Karpas-422 (cell line): ENCODE measurements around the gene ADCY7. TPM values are rescaled to one million over a fixed set of nuclear protein-coding genes. Genes with fewer than 3 reads are reported as not detected.

Experiments used
- DNase-seq: peaks from one replicate; pipeline ENCODE4 v3.0.0-alpha.2; 2015
- H2AFZ ChIP-seq: fragments of 200-600 bp; sonication (generic); 2 replicates; pipeline ENCODE4 v1.6.1; 2014; ENCODE audit warnings: antibody characterized with exemption, low read length, mixed read lengths
- H3K27ac ChIP-seq: fragments of 200-600 bp; sonication (generic); 2 replicates; pipeline ENCODE4 v1.5.1; 2014; ENCODE audit warnings: mild to moderate bottlenecking, low read length, moderate library complexity
- H3K27me3 ChIP-seq: fragments of 200-600 bp; sonication (generic); 2 replicates; pipeline ENCODE4 v1.6.1; 2014; ENCODE audit warnings: low read length, mixed read lengths
- H3K36me3 ChIP-seq: fragments of 200-600 bp; sonication (generic); 2 replicates; pipeline ENCODE4 v1.6.1; 2014; ENCODE audit warnings: low read length, mixed read lengths; ENCODE audit not compliant: insufficient read depth
- H3K4me1 ChIP-seq: fragments of 200-600 bp; sonication (generic); 2 replicates; pipeline ENCODE4 v1.6.1; 2014; ENCODE audit warnings: mild to moderate bottlenecking, low read length, mixed read lengths
- H3K4me2 ChIP-seq: fragments of 200-600 bp; sonication (generic); 2 replicates; pipeline ENCODE4 v1.6.1; 2014; ENCODE audit warnings: low read length, low read depth, mild to moderate bottlenecking; ENCODE audit not compliant: poor library complexity, severe bottlenecking
- H3K4me3 ChIP-seq: fragments of 200-600 bp; sonication (generic); 2 replicates; pipeline ENCODE4 v1.5.1; 2014; ENCODE audit warnings: mild to moderate bottlenecking, antibody characterized with exemption, low read length, mixed read lengths
- H3K79me2 ChIP-seq: fragments of 200-600 bp; sonication (generic); 2 replicates; pipeline ENCODE4 v1.6.1; 2014; ENCODE audit warnings: mild to moderate bottlenecking, low read length, mixed read lengths
- H3K9ac ChIP-seq: fragments of 200-600 bp; sonication (generic); 2 replicates; pipeline ENCODE4 v1.6.0; 2014; ENCODE audit warnings: low read length
- H3K9me2 ChIP-seq: fragments of 200-600 bp; sonication (generic), shearing (Covaris generic); replicated peaks from 2 replicates; pipeline ENCODE4 v1.6.0; 2014; ENCODE audit warnings: mild to moderate bottlenecking, low read length, moderate library complexity; ENCODE audit not compliant: insufficient read depth
- H3K9me3 ChIP-seq: fragments of 300-700, 200-600 bp; sonication (generic); 2 replicates; pipeline ENCODE4 v1.6.1; 2014; ENCODE audit warnings: low read length, mixed read lengths
- H4K20me1 ChIP-seq: fragments of 200-600 bp; sonication (generic); 2 replicates; pipeline ENCODE4 v1.6.1; 2014; ENCODE audit warnings: mild to moderate bottlenecking, antibody characterized with exemption, low read length, low read depth; ENCODE audit not compliant: insufficient read depth
- total RNA-seq: library from RNA; depleted of rRNA; stranded (reverse); fragments of >200 nt; shearing (Covaris generic); gene quantifications from 2 replicates; pipeline ENCODE4 v1.2.3, GENCODE V29; 2014; ENCODE audit warnings: low replicate concordance

Gene ADCY7
- total RNA-seq, 1 experiment from 2014 or later: 27.5 TPM

DNA sequence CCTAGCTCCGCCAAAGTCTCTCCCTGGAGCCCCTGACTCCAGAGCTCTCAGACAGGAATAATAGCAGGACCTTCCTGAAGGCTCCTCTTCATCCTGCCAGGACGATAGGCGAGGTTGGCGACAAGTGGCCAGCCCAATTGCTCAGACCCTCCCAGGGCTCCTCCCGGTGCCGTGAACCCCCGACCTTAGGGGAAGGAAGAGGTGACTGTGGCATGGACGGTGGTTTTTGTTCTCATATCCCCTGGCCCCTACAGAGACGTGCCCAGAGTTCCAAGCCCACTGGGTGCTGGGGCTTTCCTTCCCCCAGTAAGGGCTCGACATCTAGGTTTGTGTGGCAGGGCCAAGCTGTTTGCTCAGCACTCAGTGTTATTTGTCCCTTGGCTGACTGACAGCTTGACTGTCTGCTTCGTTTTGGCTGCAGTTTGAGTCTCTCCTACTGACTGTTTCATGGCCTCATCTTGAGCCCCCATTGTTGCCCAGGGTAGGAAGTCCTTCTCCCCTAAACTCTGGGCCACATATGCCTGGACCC lies 4.6 kb upstream of the ADCY7 start:
- H3K27me3 ChIP-seq: no peaks in the 10 kb centered on the region
- no peak overlapping the region for H2AFZ ChIP-seq
- no peaks in the 10 kb centered on the region for H3K9me3 ChIP-seq
- H3K4me2 ChIP-seq: no peak overlapping the region
- H3K27ac ChIP-seq: no peak overlapping the region
- no peaks in the 10 kb centered on the region for H3K79me2 ChIP-seq
- peaks cover 22% of the 10 kb centered on the region for H3K4me1 ChIP-seq
- H4K20me1 ChIP-seq: no peaks in the 10 kb centered on the region
- no peak for DNase-seq
- no peak overlapping the region for H3K9ac ChIP-seq
- no peak overlapping the region for H3K4me3 ChIP-seq
- no peaks in the 10 kb centered on the region for H3K36me3 ChIP-seq
- no peaks in the 10 kb centered on the region for H3K9me2 ChIP-seq

DNA sequence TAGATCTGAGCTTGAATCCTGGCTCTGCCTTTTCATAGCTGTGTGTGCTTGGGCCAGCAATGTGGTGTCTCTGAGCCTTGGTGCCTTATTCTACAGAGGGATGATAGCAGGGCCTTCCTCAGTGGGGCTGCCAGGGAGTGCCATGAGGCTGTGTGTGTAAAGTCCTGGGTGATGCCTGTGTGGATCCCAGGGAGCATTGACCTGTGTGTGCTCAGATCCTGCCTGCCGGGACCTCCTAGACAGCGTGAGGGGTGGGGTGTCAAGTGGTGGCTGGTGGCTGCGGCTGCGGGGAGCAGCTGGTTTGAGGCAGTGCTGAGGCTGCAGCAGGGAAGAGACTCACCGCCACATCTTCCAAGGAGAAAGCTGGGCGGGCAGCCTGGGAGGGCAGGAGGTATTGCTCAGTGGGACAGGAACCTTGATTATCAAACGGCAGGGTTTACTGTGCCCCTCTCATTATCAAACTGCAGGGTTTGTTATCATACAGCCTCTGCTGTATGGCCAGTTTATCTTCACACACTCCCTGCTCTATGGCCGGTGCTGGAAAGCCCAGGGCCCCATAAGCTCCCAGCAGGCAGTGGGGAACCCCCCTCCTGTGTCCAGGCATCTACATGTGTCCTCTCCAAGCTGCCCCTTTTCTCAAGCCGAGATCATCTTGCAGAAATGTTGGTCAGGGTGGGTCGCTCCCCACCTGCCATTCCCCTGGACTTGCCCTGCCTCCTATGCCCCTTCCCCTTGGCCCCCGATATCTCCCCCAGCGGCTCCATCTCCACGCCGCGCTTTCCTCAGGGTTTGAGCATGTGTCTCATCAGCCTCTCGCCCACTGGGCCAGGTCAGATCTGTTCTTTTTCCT lies 3.1 kb upstream of the ADCY7 start:
- H3K4me3 ChIP-seq: no peak overlapping the region
- H3K4me1 ChIP-seq: peaks cover 33% of the 10 kb centered on the region
- H2AFZ ChIP-seq: no peak overlapping the region
- no peaks in the 10 kb centered on the region for H3K9me2 ChIP-seq
- no peak overlapping the region for H3K4me2 ChIP-seq
- no peak for DNase-seq
- H3K36me3 ChIP-seq: no peaks in the 10 kb centered on the region
- H3K9me3 ChIP-seq: no peaks in the 10 kb centered on the region
- no peaks in the 10 kb centered on the region for H4K20me1 ChIP-seq
- H3K27me3 ChIP-seq: no peaks in the 10 kb centered on the region
- no peaks in the 10 kb centered on the region for H3K79me2 ChIP-seq
- H3K9ac ChIP-seq: no peak overlapping the region
- H3K27ac ChIP-seq: no peak overlapping the region

DNA sequence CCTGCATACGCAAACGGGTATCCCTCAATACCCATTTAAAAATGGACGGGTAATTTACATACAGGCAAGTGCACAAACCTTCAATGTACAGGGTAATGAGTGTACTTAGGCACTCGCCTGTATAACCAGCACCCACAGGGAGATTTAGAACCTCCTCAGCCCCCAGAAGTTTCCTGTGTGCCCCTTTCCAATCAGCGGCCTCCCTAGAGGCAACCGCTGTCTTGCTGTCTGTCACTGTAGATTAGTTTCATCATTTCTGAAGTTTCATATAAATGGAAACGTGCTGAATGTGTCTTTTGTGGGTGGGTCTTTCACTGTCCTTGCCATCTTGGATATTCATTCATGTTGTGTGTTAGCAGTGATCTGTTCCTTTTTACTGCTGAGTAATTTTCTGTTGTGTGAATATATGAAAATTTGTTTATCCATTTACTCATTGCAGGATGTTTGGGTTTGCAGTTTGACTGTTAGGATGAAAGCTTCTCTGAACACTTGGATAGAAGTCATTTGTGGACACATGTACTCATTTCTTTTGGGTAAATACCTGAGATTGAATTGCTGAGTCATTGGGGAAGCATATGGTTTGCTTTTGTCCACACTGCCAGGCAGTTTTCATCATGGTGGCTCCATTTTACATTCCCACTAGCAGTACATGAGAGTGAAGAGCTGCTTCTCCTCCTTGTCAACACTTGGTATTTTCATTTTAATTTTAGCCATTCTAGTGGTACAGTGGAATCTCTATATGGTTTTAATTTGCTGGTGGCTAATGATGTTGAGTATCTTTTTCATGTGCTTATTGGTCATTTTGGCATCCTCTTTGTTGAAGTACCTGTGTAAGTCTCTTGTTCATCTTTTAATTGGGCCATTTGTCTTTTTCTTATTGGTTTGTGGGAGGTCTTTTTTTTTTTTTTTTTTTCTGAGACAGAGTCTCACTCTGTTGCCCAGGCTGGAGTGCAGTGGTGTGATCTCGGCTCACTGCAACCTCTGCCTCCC lies 2.1 kb upstream of the ADCY7 start:
- no peak for DNase-seq
- no peak overlapping the region for H3K9ac ChIP-seq
- no peaks in the 10 kb centered on the region for H3K36me3 ChIP-seq
- H3K4me3 ChIP-seq: no peak overlapping the region
- no peaks in the 10 kb centered on the region for H3K79me2 ChIP-seq
- H4K20me1 ChIP-seq: no peaks in the 10 kb centered on the region
- H2AFZ ChIP-seq: 0 out of 2 replicates have a peak overlapping the region, but pooled peaks have one; percentile 10
- H3K9me2 ChIP-seq: no peaks in the 10 kb centered on the region
- no peaks in the 10 kb centered on the region for H3K9me3 ChIP-seq
- no peaks in the 10 kb centered on the region for H3K27me3 ChIP-seq
- H3K4me1 ChIP-seq: peaks cover 33% of the 10 kb centered on the region
- no peak overlapping the region for H3K27ac ChIP-seq
- H3K4me2 ChIP-seq: peak overlapping the region; percentile 5

DNA sequence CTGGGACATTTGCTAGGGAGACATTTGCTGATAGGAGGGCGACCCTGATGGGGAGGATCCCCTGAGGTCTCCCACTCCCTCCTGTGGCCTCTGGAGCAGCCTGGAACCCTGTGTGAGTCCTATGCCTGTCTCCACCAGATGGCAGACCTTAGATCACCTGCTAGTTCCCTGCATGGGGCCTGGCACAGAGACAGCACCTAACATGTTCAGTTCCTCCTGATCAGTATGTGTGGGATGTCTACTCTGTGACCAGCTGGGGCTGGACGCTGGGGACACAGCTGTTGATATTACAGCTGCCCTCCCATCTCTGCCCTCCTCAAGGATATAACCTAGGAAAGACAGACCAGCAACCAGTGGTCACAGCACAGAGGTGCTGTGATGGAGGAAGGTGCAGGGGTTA lies 1.1 kb upstream of the ADCY7 start:
- H3K9ac ChIP-seq: peak overlapping the region; percentile 78; the same call in 1 of the 2 replicates
- DNase-seq: peak; percentile 62
- no peaks in the 10 kb centered on the region for H3K79me2 ChIP-seq
- H2AFZ ChIP-seq: no peak overlapping the region
- no peak overlapping the region for H3K4me3 ChIP-seq
- H3K27ac ChIP-seq: no peak overlapping the region
- H3K27me3 ChIP-seq: no peaks in the 10 kb centered on the region
- H3K4me2 ChIP-seq: no peak overlapping the region
- no peaks in the 10 kb centered on the region for H3K36me3 ChIP-seq
- peaks cover 33% of the 10 kb centered on the region for H3K4me1 ChIP-seq
- no peaks in the 10 kb centered on the region for H3K9me2 ChIP-seq
- no peaks in the 10 kb centered on the region for H3K9me3 ChIP-seq
- H4K20me1 ChIP-seq: no peaks in the 10 kb centered on the region

DNA sequence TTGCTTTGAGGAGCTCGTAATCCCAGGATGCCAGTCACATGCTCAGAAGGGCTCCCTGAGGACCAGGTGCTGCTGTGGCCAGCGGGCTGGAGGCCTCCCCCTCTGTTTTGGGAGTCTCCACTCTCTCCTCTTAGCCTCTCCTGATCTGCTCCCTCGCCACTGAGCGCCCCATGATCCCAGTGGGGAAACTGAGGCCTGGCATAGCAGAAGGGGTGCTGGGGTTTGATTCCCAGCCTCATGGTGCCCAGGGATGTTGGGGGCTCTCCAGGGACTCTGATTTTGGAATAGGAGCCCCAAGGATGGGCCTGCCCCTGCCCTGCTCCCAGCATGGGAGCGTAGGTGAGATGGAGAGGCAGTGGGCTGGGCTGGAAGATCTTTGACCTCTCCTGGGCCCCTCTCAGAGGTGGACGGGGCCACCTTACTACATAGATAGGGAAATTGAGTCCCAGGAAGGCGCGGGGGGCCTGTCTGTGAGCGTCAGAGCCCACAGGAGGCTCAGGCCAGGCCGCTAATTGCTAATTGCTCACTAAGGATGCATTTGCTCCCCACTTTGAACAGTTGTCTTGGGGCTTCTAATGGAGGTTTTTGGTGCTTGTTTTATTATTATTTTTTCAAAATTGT lies 525 bp upstream of the ADCY7 start:
- peak overlapping the region; percentile 83 for H3K4me2 ChIP-seq
- H3K9me3 ChIP-seq: no peaks in the 10 kb centered on the region
- H3K9ac ChIP-seq: peak overlapping the region; percentile 78
- no peaks in the 10 kb centered on the region for H3K27me3 ChIP-seq
- H3K4me3 ChIP-seq: peak overlapping the region; percentile 66; the same call in 1 of the 2 replicates
- no peaks in the 10 kb centered on the region for H3K36me3 ChIP-seq
- H3K79me2 ChIP-seq: no peaks in the 10 kb centered on the region
- H2AFZ ChIP-seq: peak overlapping the region; percentile 79
- H3K9me2 ChIP-seq: no peaks in the 10 kb centered on the region
- H3K27ac ChIP-seq: no peak overlapping the region
- no peaks in the 10 kb centered on the region for H4K20me1 ChIP-seq
- DNase-seq: no peak
- H3K4me1 ChIP-seq: peaks cover 33% of the 10 kb centered on the region

DNA sequence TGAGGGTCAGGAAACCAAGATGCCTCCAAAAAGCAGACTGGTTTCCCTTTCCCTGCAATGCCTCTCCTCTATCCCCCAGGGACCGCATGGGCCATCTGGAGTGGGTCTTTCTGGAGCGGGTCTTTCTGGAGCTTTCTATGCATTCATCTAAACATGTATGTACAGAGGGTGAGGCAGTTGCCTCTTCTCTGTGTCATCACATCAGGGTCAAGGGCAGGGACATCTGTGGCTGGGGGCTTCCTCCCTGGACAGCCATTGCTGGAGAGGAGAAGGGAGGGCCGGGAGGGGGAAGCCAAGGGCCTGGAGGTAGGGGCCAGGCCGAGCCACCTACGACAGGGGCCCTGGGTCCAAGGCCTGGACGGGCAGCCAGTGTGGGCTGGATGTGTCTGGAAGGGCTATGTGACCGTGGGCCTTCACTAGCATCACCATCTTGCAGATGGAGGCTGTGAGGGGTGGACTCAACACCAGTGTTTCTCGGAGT lies 840 bp downstream of the ADCY7 start:
- Histone ChIP-seq H3K9me2 (no peaks in the 10 kb centered on the region), H3K4me3 (peak overlapping the region; percentile 66), H3K27ac (no peak overlapping the region), H3K4me1 (peaks cover 33% of the 10 kb centered on the region), H3K79me2 (no peaks in the 10 kb centered on the region), H3K9me3 (no peaks in the 10 kb centered on the region), H3K9ac (peak overlapping the region; percentile 78), H3K4me2 (peak overlapping the region; percentile 83), H3K36me3 (no peaks in the 10 kb centered on the region), H2AFZ (no peak overlapping the region), H4K20me1 (no peaks in the 10 kb centered on the region), H3K27me3 (no peaks in the 10 kb centered on the region)
- DNase-seq: no peak

DNA sequence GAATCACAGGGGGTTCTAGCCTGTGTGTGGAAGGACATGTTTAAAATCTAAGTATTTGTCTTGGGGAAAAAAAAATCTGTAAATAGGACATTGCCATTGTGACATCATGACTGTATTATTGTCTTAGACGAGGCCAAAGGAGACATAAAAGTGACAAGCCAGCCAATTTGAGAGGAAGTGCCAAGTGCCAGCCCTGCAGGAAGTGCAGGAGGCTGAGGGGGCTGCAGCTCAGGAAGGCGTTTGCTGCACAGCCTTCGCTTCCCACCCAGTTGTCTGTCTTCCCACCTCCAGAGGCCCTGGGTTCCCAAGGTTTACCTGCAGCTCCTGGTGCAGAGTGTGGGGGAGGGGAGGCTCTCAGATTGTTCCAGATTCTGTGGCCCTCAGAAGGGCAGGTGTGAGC lies 1.3 kb downstream of the ADCY7 start:
- Histone ChIP-seq H3K27me3 (no peaks in the 10 kb centered on the region), H3K4me2 (peak overlapping the region; percentile 83), H3K27ac (no peak overlapping the region), H3K4me3 (peak overlapping the region; percentile 66; the same call in 1 of the 2 replicates), H4K20me1 (no peaks in the 10 kb centered on the region), H2AFZ (no peak overlapping the region), H3K4me1 (peaks cover 34% of the 10 kb centered on the region), H3K9me3 (no peaks in the 10 kb centered on the region), H3K79me2 (no peaks in the 10 kb centered on the region), H3K9me2 (no peaks in the 10 kb centered on the region), H3K9ac (peak overlapping the region; percentile 78; the same call in 1 of the 2 replicates), H3K36me3 (no peaks in the 10 kb centered on the region)
- no peak for DNase-seq
